Fibroblast of lung (primary cell): ENCODE data around the gene XXYLT1.

Source experiments
- EZH2 ChIP-seq: IDR thresholded peaks from 2 replicates; pipeline ENCODE4 v1.5.1; 2012; ENCODE audit warnings: low read length, control low read depth, mild to moderate bottlenecking; ENCODE audit errors: missing control alignments
- TF ChIP-seq, protein P1 (sequence below), 2 donors: IDR thresholded peaks in 1 of 2; conservative IDR thresholded peaks in 1 of 2; 1 replicate in 1 of 2; 2 replicates in 1 of 2; pipeline ENCODE4 v1.5.1; 2011 to 2012; ENCODE audit warnings: low read length in 2 of 2, control low read depth in 1 of 2, inconsistent platforms in 1 of 2, low read depth in 1 of 2, mild to moderate bottlenecking in 1 of 2

DNA sequence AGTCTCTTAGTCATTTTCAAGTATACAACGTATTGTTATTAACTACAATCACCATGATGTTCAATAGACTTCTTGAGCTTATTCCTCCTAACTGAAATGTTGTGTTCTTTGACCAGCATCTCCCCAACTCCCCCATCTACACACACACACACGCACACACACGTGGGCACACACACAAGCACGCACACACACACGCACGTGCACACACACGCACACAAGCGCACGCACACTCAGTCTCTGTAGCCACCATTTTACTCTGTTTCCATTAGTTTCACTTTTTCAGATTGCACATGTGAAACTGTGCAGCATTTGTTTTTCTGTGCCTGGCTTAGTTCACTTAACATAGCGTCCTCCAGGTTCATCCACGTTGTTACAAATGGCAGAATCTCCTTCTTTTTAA lies 247.0 kb downstream of the XXYLT1 start:
- TF ChIP-seq, protein P1, sequence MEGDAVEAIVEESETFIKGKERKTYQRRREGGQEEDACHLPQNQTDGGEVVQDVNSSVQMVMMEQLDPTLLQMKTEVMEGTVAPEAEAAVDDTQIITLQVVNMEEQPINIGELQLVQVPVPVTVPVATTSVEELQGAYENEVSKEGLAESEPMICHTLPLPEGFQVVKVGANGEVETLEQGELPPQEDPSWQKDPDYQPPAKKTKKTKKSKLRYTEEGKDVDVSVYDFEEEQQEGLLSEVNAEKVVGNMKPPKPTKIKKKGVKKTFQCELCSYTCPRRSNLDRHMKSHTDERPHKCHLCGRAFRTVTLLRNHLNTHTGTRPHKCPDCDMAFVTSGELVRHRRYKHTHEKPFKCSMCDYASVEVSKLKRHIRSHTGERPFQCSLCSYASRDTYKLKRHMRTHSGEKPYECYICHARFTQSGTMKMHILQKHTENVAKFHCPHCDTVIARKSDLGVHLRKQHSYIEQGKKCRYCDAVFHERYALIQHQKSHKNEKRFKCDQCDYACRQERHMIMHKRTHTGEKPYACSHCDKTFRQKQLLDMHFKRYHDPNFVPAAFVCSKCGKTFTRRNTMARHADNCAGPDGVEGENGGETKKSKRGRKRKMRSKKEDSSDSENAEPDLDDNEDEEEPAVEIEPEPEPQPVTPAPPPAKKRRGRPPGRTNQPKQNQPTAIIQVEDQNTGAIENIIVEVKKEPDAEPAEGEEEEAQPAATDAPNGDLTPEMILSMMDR (conservative IDR thresholded peaks at IDR 0.05 in 1 of 2, IDR thresholded peaks at IDR 0.05 in 1 of 2; ENCODE audit: low read depth in 1 of 2, low read length in 2 of 2): no peak
- TF ChIP-seq EZH2: no peak
